HEK293 (cell line): ENCODE data around the gene OXSR1.
"Not testable (repeated sequence)": the region's sequence is repeated elsewhere in the genome, so short reads cannot be mapped to it uniquely, and the experiment has no call there.

Experiments used
- CTCF ChIA-PET: fragments of 350-600 bp; formaldehyde crosslinking; extraction: SDS; loops from one replicate; lab custom pipeline; 2021; ENCODE audit warnings: antibody characterized with exemption; lab: Yijun Ruan, JAX
- POLR2A ChIA-PET: fragments of 300-600 bp; formaldehyde crosslinking; extraction: SDS; loops from one replicate; lab custom pipeline; 2020; ENCODE audit warnings: antibody characterized with exemption, inconsistent platforms; lab: Yijun Ruan, JAX
- H3K27ac ChIP-seq: fragments of 200-500 bp; sonication (Bioruptor generic); 2 replicates; pipeline ENCODE4 v1.5.1; 2014; ENCODE audit warnings: low read depth, low read length, control low read depth, inconsistent platforms; ENCODE audit errors: extremely low read depth
- H3K36me3 ChIP-seq, 2 experiments: fragments of 200-500 bp in 1 of 2; sonication (Bioruptor generic) in 1 of 2; 1 replicate in 1 of 2; 2 replicates in 1 of 2; pipeline ENCODE4 v1.5.1; 2014 to 2017; ENCODE audit warnings: inconsistent platforms in 2 of 2, low read length in 2 of 2; ENCODE audit not compliant: control insufficient read depth in 2 of 2, insufficient read depth in 1 of 2
- H3K4me1 ChIP-seq: fragments of 200-500 bp; sonication (Bioruptor generic); 2 replicates; pipeline ENCODE4 v1.5.1; 2014; ENCODE audit warnings: mild to moderate bottlenecking, low read length, inconsistent platforms; ENCODE audit not compliant: control insufficient read depth, insufficient read depth
- H3K4me3 ChIP-seq: 2 replicates; pipeline ENCODE4 v1.5.1; 2011; ENCODE audit warnings: low read depth, mild to moderate bottlenecking, control low read depth, low read length, moderate library complexity
- H3K9me3 ChIP-seq: fragments of 200-500 bp; sonication (Bioruptor generic); 2 replicates; pipeline ENCODE4 v1.5.1; 2014; ENCODE audit warnings: low read depth, low read length, inconsistent platforms; ENCODE audit not compliant: control insufficient read depth, insufficient read depth
- KLF1 ChIP-seq: fragments of 450-650 bp; formaldehyde crosslinking; IDR thresholded peaks from 2 replicates; pipeline ENCODE4 v1.5.1; 2016; ENCODE audit warnings: missing biosample characterization, missing genetic modification characterization
- KLF10 ChIP-seq: fragments of 450-650 bp; IDR thresholded peaks from 2 replicates; pipeline ENCODE4 v1.5.1; 2018; ENCODE audit warnings: missing biosample characterization, mild to moderate bottlenecking, missing genetic modification characterization
- KLF16 ChIP-seq: fragments of 450-650 bp; formaldehyde crosslinking; IDR thresholded peaks from 2 replicates; pipeline ENCODE4 v1.5.1; 2017; ENCODE audit warnings: missing biosample characterization, missing genetic modification characterization
- OVOL3 ChIP-seq: fragments of 450-650 bp; formaldehyde crosslinking; IDR thresholded peaks from 2 replicates; pipeline ENCODE4 v1.5.1; 2016; ENCODE audit warnings: missing biosample characterization, missing genetic modification characterization
- YY1 ChIP-seq: fragments of 450-650 bp; formaldehyde crosslinking; IDR thresholded peaks from 2 replicates; pipeline ENCODE4 v1.5.1; 2018; ENCODE audit warnings: missing biosample characterization, missing genetic modification characterization
- ZFP3 ChIP-seq: fragments of 450-650 bp; formaldehyde crosslinking; IDR thresholded peaks from 2 replicates; pipeline ENCODE4 v1.5.1; 2016; ENCODE audit warnings: low read depth, missing biosample characterization, missing genetic modification characterization
- ZNF184 ChIP-seq: fragments of 450-650 bp; IDR thresholded peaks from 2 replicates; pipeline ENCODE4 v1.5.1; 2018; ENCODE audit warnings: missing biosample characterization, mild to moderate bottlenecking, missing genetic modification characterization
- ZNF23 ChIP-seq: fragments of 450-650 bp; formaldehyde crosslinking; IDR thresholded peaks from 2 replicates; pipeline ENCODE4 v1.5.1; 2016; ENCODE audit warnings: missing biosample characterization, missing genetic modification characterization, borderline replicate concordance
- ZNF292 ChIP-seq: fragments of 450-650 bp; formaldehyde crosslinking; IDR thresholded peaks from 2 replicates; pipeline ENCODE4 v1.5.1; 2016; ENCODE audit warnings: low read depth, missing biosample characterization, missing genetic modification characterization, borderline replicate concordance
- ZNF311 ChIP-seq: fragments of 450-650 bp; formaldehyde crosslinking; IDR thresholded peaks from 2 replicates; pipeline ENCODE4 v1.5.1; 2017; ENCODE audit warnings: missing biosample characterization, missing genetic modification characterization, borderline replicate concordance
- ZNF335 ChIP-seq: fragments of 450-650 bp; formaldehyde crosslinking; conservative IDR thresholded peaks from 2 replicates; pipeline ENCODE4 v1.5.1; 2016; ENCODE audit warnings: missing biosample characterization, missing genetic modification characterization
- ZNF350 ChIP-seq: fragments of 450-650 bp; formaldehyde crosslinking; IDR thresholded peaks from 2 replicates; pipeline ENCODE4 v1.5.0; 2017; ENCODE audit warnings: missing biosample characterization, mild to moderate bottlenecking, missing genetic modification characterization
- ZNF549 ChIP-seq: fragments of 450-650 bp; IDR thresholded peaks from 2 replicates; pipeline ENCODE4 v1.5.1; 2018; ENCODE audit warnings: missing biosample characterization, missing genetic modification characterization, mild to moderate bottlenecking, inconsistent platforms, moderate library complexity
- ZNF558 ChIP-seq: fragments of 450-650 bp; formaldehyde crosslinking; IDR thresholded peaks from 2 replicates; pipeline ENCODE4 v1.5.1; 2016; ENCODE audit warnings: missing biosample characterization, missing genetic modification characterization
- ZNF560 ChIP-seq: fragments of 450-650 bp; formaldehyde crosslinking; IDR thresholded peaks from 2 replicates; pipeline ENCODE4 v1.5.1; 2017; ENCODE audit warnings: missing biosample characterization, missing genetic modification characterization, borderline replicate concordance
- ZNF596 ChIP-seq: fragments of 450-650 bp; IDR thresholded peaks from 2 replicates; pipeline ENCODE4 v1.5.0; 2018; ENCODE audit warnings: missing biosample characterization, mild to moderate bottlenecking, missing genetic modification characterization, moderate library complexity
- ZNF660 ChIP-seq: fragments of 450-650 bp; IDR thresholded peaks from 2 replicates; pipeline ENCODE4 v1.5.1; 2018; ENCODE audit warnings: missing biosample characterization, mild to moderate bottlenecking, missing genetic modification characterization
- ZNF670 ChIP-seq: fragments of 450-650 bp; formaldehyde crosslinking; IDR thresholded peaks from 2 replicates; pipeline ENCODE4 v1.5.1; 2016; ENCODE audit warnings: missing biosample characterization, missing genetic modification characterization, low read depth
- ZNF747 ChIP-seq: fragments of 450-650 bp; formaldehyde crosslinking; IDR thresholded peaks from 2 replicates; pipeline ENCODE4 v1.5.1; 2016; ENCODE audit warnings: missing biosample characterization, missing genetic modification characterization
- ZSCAN30 ChIP-seq: fragments of 450-650 bp; IDR thresholded peaks from 2 replicates; pipeline ENCODE4 v1.5.1; 2018; ENCODE audit warnings: missing biosample characterization, mild to moderate bottlenecking, missing genetic modification characterization, moderate library complexity
- TF ChIP-seq, protein P1 (sequence below): fragments of 450-650 bp; IDR thresholded peaks from 2 replicates; pipeline ENCODE4 v1.5.1; 2018; ENCODE audit warnings: missing biosample characterization, mild to moderate bottlenecking, missing genetic modification characterization
- TF ChIP-seq, protein P2 (sequence below): fragments of 450-650 bp; formaldehyde crosslinking; IDR thresholded peaks from 2 replicates; pipeline ENCODE4 v1.5.1; 2017; ENCODE audit warnings: missing biosample characterization, missing genetic modification characterization
- TF ChIP-seq, protein P3 (sequence below): fragments of 450-650 bp; formaldehyde crosslinking; IDR thresholded peaks from 2 replicates; pipeline ENCODE4 v1.5.1; 2016; ENCODE audit warnings: missing biosample characterization, missing genetic modification characterization

OXSR1 gene

DNA sequence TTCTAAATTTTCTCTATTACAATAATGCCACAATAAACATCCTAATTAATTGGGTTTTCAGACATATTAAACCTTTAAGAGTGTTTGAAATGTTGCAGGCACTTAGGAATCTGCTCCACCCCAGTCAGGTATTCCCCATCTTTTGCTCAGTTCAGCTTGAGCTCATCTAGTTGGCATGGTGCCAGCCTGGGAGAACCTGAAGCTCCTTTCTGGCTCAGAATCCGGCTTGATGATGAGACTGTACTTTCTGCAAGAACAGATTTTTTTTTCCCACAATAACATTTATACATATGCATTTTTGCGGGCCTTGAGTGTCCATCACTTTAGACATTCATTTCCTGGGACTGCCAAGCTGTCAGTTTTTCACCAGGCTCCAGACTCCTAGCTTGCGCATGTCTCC is 7.7 kb upstream of the OXSR1 start:
- CTCF ChIA-PET, result no interaction called here
- POLR2A ChIA-PET, result interaction anchor here (1.5 kb wide), 1 partner anchor 21 kb away, joined by 16 read pairs; the partner anchor contains the start of gene ACAA1
- H3K4me3 ChIP-seq, result no peak overlapping the region
- no peak for TF ChIP-seq OVOL3 (tag by site-specific recombination)
- TF ChIP-seq ZNF660 (tag by site-specific recombination), result peak; percentile 82; the same call in 1 of the 2 replicates
- TF ChIP-seq, protein P1, sequence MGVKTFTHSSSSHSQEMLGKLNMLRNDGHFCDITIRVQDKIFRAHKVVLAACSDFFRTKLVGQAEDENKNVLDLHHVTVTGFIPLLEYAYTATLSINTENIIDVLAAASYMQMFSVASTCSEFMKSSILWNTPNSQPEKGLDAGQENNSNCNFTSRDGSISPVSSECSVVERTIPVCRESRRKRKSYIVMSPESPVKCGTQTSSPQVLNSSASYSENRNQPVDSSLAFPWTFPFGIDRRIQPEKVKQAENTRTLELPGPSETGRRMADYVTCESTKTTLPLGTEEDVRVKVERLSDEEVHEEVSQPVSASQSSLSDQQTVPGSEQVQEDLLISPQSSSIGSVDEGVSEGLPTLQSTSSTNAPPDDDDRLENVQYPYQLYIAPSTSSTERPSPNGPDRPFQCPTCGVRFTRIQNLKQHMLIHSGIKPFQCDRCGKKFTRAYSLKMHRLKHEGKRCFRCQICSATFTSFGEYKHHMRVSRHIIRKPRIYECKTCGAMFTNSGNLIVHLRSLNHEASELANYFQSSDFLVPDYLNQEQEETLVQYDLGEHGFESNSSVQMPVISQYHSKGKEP (tag by site-specific recombination), result peak; percentile 36; the same call in 1 of the 2 replicates
- 0 out of 2 replicates have a peak, but pooled peaks have one; percentile 37 for TF ChIP-seq ZNF549 (tag by site-specific recombination)
- TF ChIP-seq KLF10 (tag by site-specific recombination), result peak; percentile 54; the same call in 1 of the 2 replicates
- peak; percentile 58 for TF ChIP-seq KLF1 (tag by site-specific recombination)
- TF ChIP-seq, protein P2, sequence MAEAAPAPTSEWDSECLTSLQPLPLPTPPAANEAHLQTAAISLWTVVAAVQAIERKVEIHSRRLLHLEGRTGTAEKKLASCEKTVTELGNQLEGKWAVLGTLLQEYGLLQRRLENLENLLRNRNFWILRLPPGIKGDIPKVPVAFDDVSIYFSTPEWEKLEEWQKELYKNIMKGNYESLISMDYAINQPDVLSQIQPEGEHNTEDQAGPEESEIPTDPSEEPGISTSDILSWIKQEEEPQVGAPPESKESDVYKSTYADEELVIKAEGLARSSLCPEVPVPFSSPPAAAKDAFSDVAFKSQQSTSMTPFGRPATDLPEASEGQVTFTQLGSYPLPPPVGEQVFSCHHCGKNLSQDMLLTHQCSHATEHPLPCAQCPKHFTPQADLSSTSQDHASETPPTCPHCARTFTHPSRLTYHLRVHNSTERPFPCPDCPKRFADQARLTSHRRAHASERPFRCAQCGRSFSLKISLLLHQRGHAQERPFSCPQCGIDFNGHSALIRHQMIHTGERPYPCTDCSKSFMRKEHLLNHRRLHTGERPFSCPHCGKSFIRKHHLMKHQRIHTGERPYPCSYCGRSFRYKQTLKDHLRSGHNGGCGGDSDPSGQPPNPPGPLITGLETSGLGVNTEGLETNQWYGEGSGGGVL (tag by site-specific recombination), result 0 out of 2 replicates have a peak, but pooled peaks have one; percentile 36
- peak; percentile 56; the same call in 1 of the 2 replicates for TF ChIP-seq ZNF184 (tag by site-specific recombination)
- TF ChIP-seq, protein P3, sequence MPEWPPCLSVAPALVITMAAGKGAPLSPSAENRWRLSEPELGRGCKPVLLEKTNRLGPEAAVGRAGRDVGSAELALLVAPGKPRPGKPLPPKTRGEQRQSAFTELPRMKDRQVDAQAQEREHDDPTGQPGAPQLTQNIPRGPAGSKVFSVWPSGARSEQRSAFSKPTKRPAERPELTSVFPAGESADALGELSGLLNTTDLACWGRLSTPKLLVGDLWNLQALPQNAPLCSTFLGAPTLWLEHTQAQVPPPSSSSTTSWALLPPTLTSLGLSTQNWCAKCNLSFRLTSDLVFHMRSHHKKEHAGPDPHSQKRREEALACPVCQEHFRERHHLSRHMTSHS, result no peak
- peak; percentile 72; the same call in 1 of the 2 replicates for TF ChIP-seq ZNF350
- TF ChIP-seq ZNF335 (tag by site-specific recombination), result 0 out of 2 replicates have a peak, but pooled peaks have one; percentile 20
- TF ChIP-seq, all 188 proteins: peak for 9
- no peak overlapping the region for H3K27ac ChIP-seq
- H3K36me3 ChIP-seq, result no peaks in the 10 kb centered on the region
- no peaks in the 10 kb centered on the region for H3K9me3 ChIP-seq
- peaks cover 4% of the 10 kb centered on the region; the same call in 1 of the 2 replicates for H3K4me1 ChIP-seq

DNA sequence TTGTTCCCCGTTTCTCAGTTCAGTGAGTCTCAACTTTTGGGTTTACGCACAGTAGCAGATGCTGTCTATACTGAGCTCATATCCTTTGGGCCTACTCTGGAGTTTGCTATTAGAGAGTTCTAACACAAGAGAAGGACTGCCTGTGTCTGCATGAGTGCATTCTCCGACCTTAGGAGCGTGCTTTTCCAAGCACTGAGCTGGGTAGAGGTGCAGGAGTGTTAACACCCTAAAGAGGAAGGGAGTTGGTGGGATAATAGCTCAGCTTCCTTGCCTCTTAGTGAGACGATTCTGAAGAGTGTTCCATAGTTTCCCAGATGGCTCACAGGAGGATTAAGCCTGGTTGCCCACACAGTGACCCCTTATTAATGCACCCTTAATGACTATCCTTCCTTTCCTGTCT is 6.9 kb upstream of the OXSR1 start:
- Histone ChIP-seq H3K27ac (no peak overlapping the region), H3K36me3 (no peaks in the 10 kb centered on the region), H3K4me3 (no peak overlapping the region), H3K4me1 (peaks cover 4% of the 10 kb centered on the region; the same call in 1 of the 2 replicates), H3K9me3 (no peaks in the 10 kb centered on the region)
- ChIA-PET CTCF (no interaction called here), POLR2A (interaction anchor here (1.5 kb wide), 1 partner anchor 22 kb away, joined by 16 read pairs; the partner anchor contains the start of gene ACAA1)
- no peak for TF ChIP-seq ZNF558
- no peak for TF ChIP-seq ZNF670 (tag by site-specific recombination)
- TF ChIP-seq ZNF23 (tag by site-specific recombination), result no peak
- no peak for TF ChIP-seq ZNF311 (tag by site-specific recombination)
- no peak for TF ChIP-seq YY1
- TF ChIP-seq ZNF747 (tag by site-specific recombination), result no peak
- no peak for TF ChIP-seq KLF16 (tag by site-specific recombination)
- TF ChIP-seq ZSCAN30, result no peak
- TF ChIP-seq ZNF292 (tag by site-specific recombination), result no peak
- no peak for TF ChIP-seq ZNF560
- TF ChIP-seq ZNF596 (tag by site-specific recombination), result no peak
- no peak for TF ChIP-seq ZFP3 (tag by site-specific recombination)

DNA sequence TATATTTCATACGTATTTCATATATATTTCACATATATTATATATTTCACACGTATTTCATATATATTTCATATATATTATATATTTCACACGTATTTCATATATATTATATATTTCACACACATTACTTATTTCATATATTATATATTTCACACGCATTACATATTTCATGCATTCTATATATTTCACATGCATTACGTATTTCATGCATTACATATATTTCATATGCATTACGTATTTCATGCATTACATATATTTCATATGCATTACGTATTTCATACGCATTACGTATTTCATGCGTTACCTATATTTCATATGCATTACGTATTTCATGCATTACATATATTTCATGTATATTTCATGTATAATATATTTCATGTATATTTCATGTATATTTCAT is 4.6 kb upstream of the OXSR1 start:
- H3K4me3 ChIP-seq, H3K4me1 ChIP-seq, H3K36me3 ChIP-seq, H3K9me3 ChIP-seq, POLR2A ChIA-PET, H3K27ac ChIP-seq, CTCF ChIA-PET: not testable (repeated sequence)
